WTC11 (cell line): ENCODE results near the gene DNAJC18. TPM values are rescaled to one million over a fixed set of nuclear protein-coding genes. Genes with fewer than 3 reads are reported as not detected.

Source experiments
- ATAC-seq: fragments of 200-7000 bp; cut with Tn5 transposase; 2 replicates; pipeline ENCODE4 v1.10.0; 2021; ENCODE audit warnings: mild to moderate bottlenecking, moderate library complexity
- CTCF ChIA-PET: fragments of 300-600 bp; sonication (Branson Sonifier 250); formaldehyde crosslinking; loops from one replicate; lab custom pipeline; 2021; ENCODE audit warnings: antibody characterized with exemption; lab: Charles Lee
- POLR2A ChIA-PET: fragments of 350-600 bp; sonication (Branson Sonifier 250); formaldehyde crosslinking; loops from one replicate; lab custom pipeline; 2021; ENCODE audit warnings: antibody characterized with exemption; lab: Charles Lee
- DNase-seq: peaks from one replicate; pipeline ENCODE4 v3.0.0; 2021; ENCODE audit warnings: low spot score
- H3K27ac Mint-ChIP-seq: 2 replicates; pipeline ENCODE4 v1.8.0; 2021; ENCODE audit warnings: mixed read lengths
- H3K27me3 Mint-ChIP-seq: 2 replicates; pipeline ENCODE4 v1.8.0; 2021; ENCODE audit warnings: low read depth, mild to moderate bottlenecking, moderate library complexity, mixed read lengths
- H3K36me3 Mint-ChIP-seq: 2 replicates; pipeline ENCODE4 v1.8.0; 2021; ENCODE audit warnings: mixed read lengths
- H3K4me1 Mint-ChIP-seq: 2 replicates; pipeline ENCODE4 v1.8.0; 2022; ENCODE audit warnings: mixed read lengths
- H3K4me3 Mint-ChIP-seq: 2 replicates; pipeline ENCODE4 v1.8.0; 2021; ENCODE audit warnings: mild to moderate bottlenecking, moderate library complexity, mixed read lengths
- H3K9me3 Mint-ChIP-seq: 2 replicates; pipeline ENCODE4 v1.8.0; 2021; ENCODE audit warnings: mixed read lengths
- ATF1 ChIP-seq: sonication (generic); formaldehyde crosslinking; IDR thresholded peaks from 2 replicates; pipeline ENCODE4 v1.8.1; 2023; ENCODE audit warnings: mild to moderate bottlenecking, moderate library complexity, missing genetic modification reagents
- ETV6 ChIP-seq: sonication (generic); formaldehyde crosslinking; IDR thresholded peaks from 2 replicates; pipeline ENCODE4 v1.8.1; 2022; ENCODE audit warnings: mild to moderate bottlenecking, missing genetic modification reagents
- FOXK1 ChIP-seq: sonication (generic); formaldehyde crosslinking; IDR thresholded peaks from 2 replicates; pipeline ENCODE4 v1.8.0; 2022; ENCODE audit warnings: mild to moderate bottlenecking, moderate library complexity, missing genetic modification reagents
- FOXP1 ChIP-seq: sonication (generic); formaldehyde crosslinking; IDR thresholded peaks from 2 replicates; pipeline ENCODE4 v1.8.0; 2022; ENCODE audit warnings: missing genetic modification reagents, mild to moderate bottlenecking, moderate library complexity, borderline replicate concordance
- HMGA2 ChIP-seq: fragments of 250-450 bp; sonication (Bioruptor Pico); IDR thresholded peaks from 2 replicates; pipeline ENCODE4 v1.4.0; 2021; ENCODE audit warnings: mild to moderate bottlenecking, moderate library complexity
- IRF2 ChIP-seq: sonication (generic); formaldehyde crosslinking; IDR thresholded peaks from 2 replicates; pipeline ENCODE4 v1.8.0; 2022; ENCODE audit warnings: low read depth, missing genetic modification reagents, borderline replicate concordance
- JAZF1 ChIP-seq: fragments of 250-450 bp; sonication (Bioruptor Pico); IDR thresholded peaks from 2 replicates; pipeline ENCODE4 v1.9.0; 2021; ENCODE audit warnings: moderate library complexity, mild to moderate bottlenecking, inconsistent platforms
- JUN ChIP-seq: sonication (generic); formaldehyde crosslinking; IDR thresholded peaks from 2 replicates; pipeline ENCODE4 v1.8.0; 2023; ENCODE audit warnings: mild to moderate bottlenecking, missing genetic modification reagents
- KAT7 ChIP-seq: sonication (generic); formaldehyde crosslinking; IDR thresholded peaks from 2 replicates; pipeline ENCODE4 v1.8.1; 2023; ENCODE audit warnings: missing genetic modification reagents, mild to moderate bottlenecking, borderline replicate concordance
- NFYB ChIP-seq: sonication (generic); formaldehyde crosslinking; conservative IDR thresholded peaks from 2 replicates; pipeline ENCODE4 v1.8.0; 2022; ENCODE audit warnings: low read depth, missing genetic modification reagents
- NR3C1 ChIP-seq: sonication (generic); formaldehyde crosslinking; conservative IDR thresholded peaks from 2 replicates; pipeline ENCODE4 v1.8.1; 2023; ENCODE audit warnings: low read depth, mild to moderate bottlenecking, missing genetic modification reagents
- RORB ChIP-seq: fragments of 250-450 bp; sonication (Bioruptor Pico); IDR thresholded peaks from 2 replicates; pipeline ENCODE4 v1.9.0; 2021; ENCODE audit warnings: mild to moderate bottlenecking
- ZNF138 ChIP-seq: sonication (generic); formaldehyde crosslinking; conservative IDR thresholded peaks from 2 replicates; pipeline ENCODE4 v1.8.1; 2022; ENCODE audit warnings: mild to moderate bottlenecking, moderate library complexity, missing genetic modification reagents
- ZNF281 ChIP-seq: sonication (generic); formaldehyde crosslinking; IDR thresholded peaks from 2 replicates; pipeline ENCODE4 v1.8.0; 2023; ENCODE audit warnings: mild to moderate bottlenecking, missing genetic modification reagents
- ZNF317 ChIP-seq: sonication (generic); formaldehyde crosslinking; IDR thresholded peaks from 2 replicates; pipeline ENCODE4 v1.8.1; 2023; ENCODE audit warnings: low read depth, mild to moderate bottlenecking, moderate library complexity, missing genetic modification reagents, borderline replicate concordance
- ZNF396 ChIP-seq: fragments of 250-450 bp; sonication (Bioruptor Pico); IDR thresholded peaks from 2 replicates; pipeline ENCODE4 v1.8.0; 2021; ENCODE audit warnings: mild to moderate bottlenecking, moderate library complexity, borderline replicate concordance
- ZNF671 ChIP-seq: fragments of 250-450 bp; sonication (Bioruptor Pico); IDR thresholded peaks from 2 replicates; pipeline ENCODE4 v1.8.0; 2021; ENCODE audit warnings: mild to moderate bottlenecking
- total RNA-seq: library from RNA; stranded (reverse); gene quantifications from 3 replicates; pipeline ENCODE4 v1.2.3, GENCODE V29; 2021
- TF ChIP-seq, protein P1 (sequence below): fragments of 200-600 bp; IDR thresholded peaks from 2 replicates; pipeline ENCODE4 v1.8.0; 2022; ENCODE audit warnings: antibody characterized with exemption
- TF ChIP-seq, protein P2 (sequence below): sonication (generic); formaldehyde crosslinking; IDR thresholded peaks from 2 replicates; pipeline ENCODE4 v1.8.0; 2023; ENCODE audit warnings: missing genetic modification reagents
- TF ChIP-seq, protein P3 (sequence below): sonication (generic); formaldehyde crosslinking; IDR thresholded peaks from 2 replicates; pipeline ENCODE4 v1.8.1; 2022; ENCODE audit warnings: low read depth, missing genetic modification reagents, borderline replicate concordance
- TF ChIP-seq, protein P4 (sequence below): fragments of 250-450 bp; sonication (Bioruptor Pico); IDR thresholded peaks from 2 replicates; pipeline ENCODE4 v1.9.0; 2021; ENCODE audit warnings: moderate library complexity, mild to moderate bottlenecking, inconsistent platforms, borderline replicate concordance
- TF ChIP-seq, protein P5 (sequence below): fragments of 250-450 bp; sonication (Bioruptor Pico); IDR thresholded peaks from 2 replicates; pipeline ENCODE4 v1.9.0; 2021; ENCODE audit warnings: mild to moderate bottlenecking
- TF ChIP-seq, protein P6 (sequence below): sonication (generic); formaldehyde crosslinking; IDR thresholded peaks from 2 replicates; pipeline ENCODE4 v1.8.1; 2023; ENCODE audit warnings: mild to moderate bottlenecking, missing genetic modification reagents, borderline replicate concordance

Gene DNAJC18
- total RNA-seq, 1 experiment from 2014 or later, result 23.7 TPM

GRCh38 chr5:139397921-139398320 is 41.4 kb downstream of the DNAJC18 start:
- Mint-ChIP-seq H3K4me1 (peaks cover 25% of the 10 kb centered on the region), H3K36me3 (peaks cover 19% of the 10 kb centered on the region), H3K9me3 (no peaks in the 10 kb centered on the region), H3K27ac (no peak overlapping the region), H3K27me3 (peaks cover 30% of the 10 kb centered on the region), H3K4me3 (no peak overlapping the region)
- DNase-seq (no peak), ATAC-seq (no peak)
- ChIA-PET POLR2A (no interaction called here), CTCF (no interaction called here)
- TF ChIP-seq, protein P1, sequence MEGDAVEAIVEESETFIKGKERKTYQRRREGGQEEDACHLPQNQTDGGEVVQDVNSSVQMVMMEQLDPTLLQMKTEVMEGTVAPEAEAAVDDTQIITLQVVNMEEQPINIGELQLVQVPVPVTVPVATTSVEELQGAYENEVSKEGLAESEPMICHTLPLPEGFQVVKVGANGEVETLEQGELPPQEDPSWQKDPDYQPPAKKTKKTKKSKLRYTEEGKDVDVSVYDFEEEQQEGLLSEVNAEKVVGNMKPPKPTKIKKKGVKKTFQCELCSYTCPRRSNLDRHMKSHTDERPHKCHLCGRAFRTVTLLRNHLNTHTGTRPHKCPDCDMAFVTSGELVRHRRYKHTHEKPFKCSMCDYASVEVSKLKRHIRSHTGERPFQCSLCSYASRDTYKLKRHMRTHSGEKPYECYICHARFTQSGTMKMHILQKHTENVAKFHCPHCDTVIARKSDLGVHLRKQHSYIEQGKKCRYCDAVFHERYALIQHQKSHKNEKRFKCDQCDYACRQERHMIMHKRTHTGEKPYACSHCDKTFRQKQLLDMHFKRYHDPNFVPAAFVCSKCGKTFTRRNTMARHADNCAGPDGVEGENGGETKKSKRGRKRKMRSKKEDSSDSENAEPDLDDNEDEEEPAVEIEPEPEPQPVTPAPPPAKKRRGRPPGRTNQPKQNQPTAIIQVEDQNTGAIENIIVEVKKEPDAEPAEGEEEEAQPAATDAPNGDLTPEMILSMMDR, result no peak
- TF ChIP-seq JAZF1 (no peak), RORB (CRISPR knock-in tag) (no peak), FOXP1 (CRISPR knock-in tag) (no peak), ATF1 (CRISPR knock-in tag) (no peak), ZNF281 (no peak), ZNF317 (CRISPR knock-in tag) (no peak), NR3C1 (CRISPR knock-in tag) (no peak), KAT7 (CRISPR knock-in tag) (no peak), HMGA2 (CRISPR knock-in tag) (no peak), NFYB (CRISPR knock-in tag) (no peak), ETV6 (CRISPR knock-in tag) (no peak), ZNF138 (CRISPR knock-in tag) (no peak), FOXK1 (no peak)
- TF ChIP-seq, protein P2, sequence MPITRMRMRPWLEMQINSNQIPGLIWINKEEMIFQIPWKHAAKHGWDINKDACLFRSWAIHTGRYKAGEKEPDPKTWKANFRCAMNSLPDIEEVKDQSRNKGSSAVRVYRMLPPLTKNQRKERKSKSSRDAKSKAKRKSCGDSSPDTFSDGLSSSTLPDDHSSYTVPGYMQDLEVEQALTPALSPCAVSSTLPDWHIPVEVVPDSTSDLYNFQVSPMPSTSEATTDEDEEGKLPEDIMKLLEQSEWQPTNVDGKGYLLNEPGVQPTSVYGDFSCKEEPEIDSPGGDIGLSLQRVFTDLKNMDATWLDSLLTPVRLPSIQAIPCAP, result no peak
- TF ChIP-seq, protein P3, sequence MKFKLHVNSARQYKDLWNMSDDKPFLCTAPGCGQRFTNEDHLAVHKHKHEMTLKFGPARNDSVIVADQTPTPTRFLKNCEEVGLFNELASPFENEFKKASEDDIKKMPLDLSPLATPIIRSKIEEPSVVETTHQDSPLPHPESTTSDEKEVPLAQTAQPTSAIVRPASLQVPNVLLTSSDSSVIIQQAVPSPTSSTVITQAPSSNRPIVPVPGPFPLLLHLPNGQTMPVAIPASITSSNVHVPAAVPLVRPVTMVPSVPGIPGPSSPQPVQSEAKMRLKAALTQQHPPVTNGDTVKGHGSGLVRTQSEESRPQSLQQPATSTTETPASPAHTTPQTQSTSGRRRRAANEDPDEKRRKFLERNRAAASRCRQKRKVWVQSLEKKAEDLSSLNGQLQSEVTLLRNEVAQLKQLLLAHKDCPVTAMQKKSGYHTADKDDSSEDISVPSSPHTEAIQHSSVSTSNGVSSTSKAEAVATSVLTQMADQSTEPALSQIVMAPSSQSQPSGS, result no peak
- TF ChIP-seq, protein P4, sequence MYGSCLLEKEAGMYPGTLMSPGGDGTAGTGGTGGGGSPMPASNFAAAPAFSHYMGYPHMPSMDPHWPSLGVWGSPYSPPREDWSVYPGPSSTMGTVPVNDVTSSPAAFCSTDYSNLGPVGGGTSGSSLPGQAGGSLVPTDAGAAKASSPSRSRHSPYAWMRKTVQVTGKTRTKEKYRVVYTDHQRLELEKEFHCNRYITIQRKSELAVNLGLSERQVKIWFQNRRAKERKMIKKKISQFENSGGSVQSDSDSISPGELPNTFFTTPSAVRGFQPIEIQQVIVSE (CRISPR knock-in tag), result no peak
- TF ChIP-seq, protein P5, sequence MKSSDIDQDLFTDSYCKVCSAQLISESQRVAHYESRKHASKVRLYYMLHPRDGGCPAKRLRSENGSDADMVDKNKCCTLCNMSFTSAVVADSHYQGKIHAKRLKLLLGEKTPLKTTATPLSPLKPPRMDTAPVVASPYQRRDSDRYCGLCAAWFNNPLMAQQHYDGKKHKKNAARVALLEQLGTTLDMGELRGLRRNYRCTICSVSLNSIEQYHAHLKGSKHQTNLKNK (CRISPR knock-in tag), result no peak

DNA sequence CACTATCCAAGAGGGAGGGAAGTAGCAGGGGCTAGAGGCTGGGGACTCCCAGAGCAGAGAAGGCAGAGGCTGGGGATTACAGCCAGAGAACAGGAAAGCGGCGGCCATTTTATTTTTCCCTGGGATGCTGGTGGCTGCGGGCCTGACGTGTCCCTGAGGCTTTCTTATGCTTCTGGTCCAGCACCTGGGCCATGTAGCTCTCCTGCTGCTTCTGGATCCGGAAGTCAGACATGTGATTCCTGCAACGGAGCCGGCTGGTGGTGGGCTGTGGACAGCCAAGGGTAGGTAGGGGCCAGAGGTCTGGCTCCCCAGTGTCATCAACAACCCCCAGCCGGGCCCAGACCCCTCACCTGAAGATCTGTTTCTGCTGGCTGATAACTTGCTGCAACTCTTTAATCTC is 42.6 kb downstream of the DNAJC18 start:
- H3K4me1 Mint-ChIP-seq, result peaks cover 24% of the 10 kb centered on the region
- H3K4me3 Mint-ChIP-seq, result no peak overlapping the region
- POLR2A ChIA-PET, result no interaction called here
- no peak for TF ChIP-seq ZNF138 (CRISPR knock-in tag)
- no peak for TF ChIP-seq JUN (CRISPR knock-in tag)
- no peak for TF ChIP-seq ZNF396 (CRISPR knock-in tag)
- TF ChIP-seq, protein P6, sequence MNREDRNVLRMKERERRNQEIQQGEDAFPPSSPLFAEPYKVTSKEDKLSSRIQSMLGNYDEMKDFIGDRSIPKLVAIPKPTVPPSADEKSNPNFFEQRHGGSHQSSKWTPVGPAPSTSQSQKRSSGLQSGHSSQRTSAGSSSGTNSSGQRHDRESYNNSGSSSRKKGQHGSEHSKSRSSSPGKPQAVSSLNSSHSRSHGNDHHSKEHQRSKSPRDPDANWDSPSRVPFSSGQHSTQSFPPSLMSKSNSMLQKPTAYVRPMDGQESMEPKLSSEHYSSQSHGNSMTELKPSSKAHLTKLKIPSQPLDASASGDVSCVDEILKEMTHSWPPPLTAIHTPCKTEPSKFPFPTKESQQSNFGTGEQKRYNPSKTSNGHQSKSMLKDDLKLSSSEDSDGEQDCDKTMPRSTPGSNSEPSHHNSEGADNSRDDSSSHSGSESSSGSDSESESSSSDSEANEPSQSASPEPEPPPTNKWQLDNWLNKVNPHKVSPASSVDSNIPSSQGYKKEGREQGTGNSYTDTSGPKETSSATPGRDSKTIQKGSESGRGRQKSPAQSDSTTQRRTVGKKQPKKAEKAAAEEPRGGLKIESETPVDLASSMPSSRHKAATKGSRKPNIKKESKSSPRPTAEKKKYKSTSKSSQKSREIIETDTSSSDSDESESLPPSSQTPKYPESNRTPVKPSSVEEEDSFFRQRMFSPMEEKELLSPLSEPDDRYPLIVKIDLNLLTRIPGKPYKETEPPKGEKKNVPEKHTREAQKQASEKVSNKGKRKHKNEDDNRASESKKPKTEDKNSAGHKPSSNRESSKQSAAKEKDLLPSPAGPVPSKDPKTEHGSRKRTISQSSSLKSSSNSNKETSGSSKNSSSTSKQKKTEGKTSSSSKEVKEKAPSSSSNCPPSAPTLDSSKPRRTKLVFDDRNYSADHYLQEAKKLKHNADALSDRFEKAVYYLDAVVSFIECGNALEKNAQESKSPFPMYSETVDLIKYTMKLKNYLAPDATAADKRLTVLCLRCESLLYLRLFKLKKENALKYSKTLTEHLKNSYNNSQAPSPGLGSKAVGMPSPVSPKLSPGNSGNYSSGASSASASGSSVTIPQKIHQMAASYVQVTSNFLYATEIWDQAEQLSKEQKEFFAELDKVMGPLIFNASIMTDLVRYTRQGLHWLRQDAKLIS (CRISPR knock-in tag), result no peak
- no peak for TF ChIP-seq ZNF671
- no peak for TF ChIP-seq IRF2 (CRISPR knock-in tag)
- H3K36me3 Mint-ChIP-seq, result peaks cover 19% of the 10 kb centered on the region
- peaks cover 36% of the 10 kb centered on the region for H3K27me3 Mint-ChIP-seq
- no peak overlapping the region for H3K27ac Mint-ChIP-seq
- CTCF ChIA-PET, result interaction anchor here (1.6 kb wide), 1 partner anchor 26 kb away, joined by 4 read pairs; no protein-coding TSS in a partner anchor
- no peaks in the 10 kb centered on the region for H3K9me3 Mint-ChIP-seq
- ATAC-seq, result no peak
- no peak for DNase-seq
